Thyroid gland (tissue), 4 donors: ENCODE data around the gene PHACTR3. TPM values are rescaled to one million over a fixed set of nuclear protein-coding genes. Genes with fewer than 3 reads are reported as not detected.

Experiments used
- DNase-seq, 2 donors: peaks; one replicate each; pipeline ENCODE4 v3.0.0-alpha.2; 2019
- H3K27ac ChIP-seq, 3 donors: fragments of 200-600 bp; sonication (generic); 1 replicate in 2 of 3; 2 replicates in 1 of 3; pipeline ENCODE4 v1.5.1; 2016 to 2019; ENCODE audit warnings: mild to moderate bottlenecking in 1 of 3, moderate library complexity in 1 of 3
- H3K27me3 ChIP-seq: fragments of 200-600 bp; sonication (generic); one replicate; pipeline ENCODE4 v1.5.1; 2019
- H3K36me3 ChIP-seq, 2 donors: fragments of 200-600 bp; sonication (generic); one replicate each; pipeline ENCODE4 v1.5.1; 2016 to 2019
- H3K4me1 ChIP-seq, 2 donors: fragments of 200-600 bp; sonication (generic); one replicate each; pipeline ENCODE4 v1.5.1; 2017 to 2019
- H3K4me3 ChIP-seq, 3 donors: fragments of 200-600 bp; sonication (generic); replicated peaks in 1 of 3; 1 replicate in 2 of 3; 2 replicates in 1 of 3; pipeline ENCODE4 v1.5.1; 2016; ENCODE audit warnings: mild to moderate bottlenecking in 1 of 3
- H3K9me3 ChIP-seq: fragments of 200-600 bp; sonication (generic); one replicate; pipeline ENCODE4 v1.5.1; 2017
- CTCF ChIP-seq, 6 experiments: fragments of 200-600 bp in 3 of 6; fragments of 450-650 bp in 3 of 6; sonication (generic) in 3 of 6; IDR thresholded peaks; one replicate each; pipeline ENCODE4 v1.5.1; 2016 to 2019; ENCODE audit warnings: antibody characterized with exemption in 6 of 6, mild to moderate bottlenecking in 2 of 6, inconsistent platforms in 1 of 6, moderate library complexity in 1 of 6
- POLR2A ChIP-seq, 2 donors: fragments of 450-650 bp; IDR thresholded peaks; one replicate each; pipeline ENCODE4 v1.6.1; 2017; ENCODE audit warnings: antibody characterized with exemption in 2 of 2, mild to moderate bottlenecking in 2 of 2, moderate library complexity in 1 of 2
- WGBS, 2 donors: methylation state at CpG; one replicate each; pipeline ENCODE4 v1.1.5; 2017; 5-methylcytosine and 5-hydroxymethylcytosine counted together
- intact Hi-C: fragments of 100-400 bp; cut with DNase I; formaldehyde crosslinking; loops from one replicate; pipeline ENCODE4 v1.15.1; 2023
- total RNA-seq, 4 donors: library from RNA; depleted of rRNA; stranded (reverse); fragments of >200 nt; gene quantifications; one replicate each; pipeline ENCODE4 v1.2.3, GENCODE V29; 2016

Gene PHACTR3
- total RNA-seq, 4 donors from 2014 or later, result 2.4 TPM; not detected in 3

- intact Hi-C loops, result no loop called here
- 32 to 42% methylated on average over 9 of the region's 9 CpGs for WGBS, 2 donors
- TF ChIP-seq CTCF (IDR thresholded peaks at IDR 0.05), result no peak
- no peak for DNase-seq
- no peak overlapping the region for H3K27ac ChIP-seq
- no peaks in the 10 kb centered on the region for H3K27me3 ChIP-seq
- no peak overlapping the region for H3K4me3 ChIP-seq
- no peaks in the 10 kb centered on the region for H3K36me3 ChIP-seq
- no peaks in the 10 kb centered on the region for H3K4me1 ChIP-seq
- H3K9me3 ChIP-seq, result no peaks in the 10 kb centered on the region
These were observed 73.9 kb downstream of the PHACTR3 start for GRCh38 chr20:59678288-59678687.

- 73 to 74% methylated on average over 8 of the region's 8 CpGs for WGBS, 2 donors
These were observed 74.6 kb downstream of the PHACTR3 start for GRCh38 chr20:59678951-59679350.

GRCh38 chr20:59680148-59680650 lies 75.9 kb downstream of the PHACTR3 start:
- WGBS, 2 donors, result 88% methylated on average over 9 of the region's 9 CpGs
- TF ChIP-seq POLR2A (IDR thresholded peaks at IDR 0.05) (no peak), CTCF (IDR thresholded peaks at IDR 0.05) (no peak)

More at GRCh38 chr20:59678951-59679350, 74.6 kb downstream of the PHACTR3 start:
- H3K9me3 ChIP-seq, result no peaks in the 10 kb centered on the region
- no peaks in the 10 kb centered on the region for H3K36me3 ChIP-seq
- H3K4me1 ChIP-seq, result no peaks in the 10 kb centered on the region
- no peaks in the 10 kb centered on the region for H3K27me3 ChIP-seq
- H3K27ac ChIP-seq, result no peak overlapping the region
- no peak overlapping the region for H3K4me3 ChIP-seq
- DNase-seq, result no peak
- TF ChIP-seq CTCF (IDR thresholded peaks at IDR 0.05) (no peak), POLR2A (IDR thresholded peaks at IDR 0.05) (no peak)
- intact Hi-C loops, result no loop called here

GRCh38 chr20:59680852-59681251 lies 76.5 kb downstream of the PHACTR3 start:
- 93 to 100% methylated on average over 1 of the region's 1 CpG for WGBS, 2 donors
- DNase-seq, result no peak
- no peaks in the 10 kb centered on the region for H3K9me3 ChIP-seq
- H3K36me3 ChIP-seq, result no peaks in the 10 kb centered on the region
- TF ChIP-seq CTCF (IDR thresholded peaks at IDR 0.05) (no peak), POLR2A (IDR thresholded peaks at IDR 0.05) (no peak)
- H3K27me3 ChIP-seq, result no peaks in the 10 kb centered on the region
- H3K27ac ChIP-seq, result no peak overlapping the region
- no peaks in the 10 kb centered on the region for H3K4me1 ChIP-seq
- H3K4me3 ChIP-seq, result no peak overlapping the region
- intact Hi-C loops, result no loop called here

More at GRCh38 chr20:59680148-59680650, 75.9 kb downstream of the PHACTR3 start:
- H3K27ac ChIP-seq, result no peak overlapping the region
- H3K4me1 ChIP-seq, result no peaks in the 10 kb centered on the region
- DNase-seq, result no peak
- H3K9me3 ChIP-seq, result no peaks in the 10 kb centered on the region
- no peak overlapping the region for H3K4me3 ChIP-seq
- H3K27me3 ChIP-seq, result no peaks in the 10 kb centered on the region
- intact Hi-C loops, result no loop called here
- H3K36me3 ChIP-seq, result no peaks in the 10 kb centered on the region

- Histone ChIP-seq H3K27me3 (no peaks in the 10 kb centered on the region), H3K4me1 (no peaks in the 10 kb centered on the region), H3K27ac (no peak overlapping the region), H3K4me3 (no peak overlapping the region), H3K9me3 (no peaks in the 10 kb centered on the region), H3K36me3 (no peaks in the 10 kb centered on the region)
- intact Hi-C loops, result no loop called here
- no peak for DNase-seq
- 78 to 80% methylated on average over 10 of the region's 10 CpGs for WGBS, 2 donors
- TF ChIP-seq POLR2A (IDR thresholded peaks at IDR 0.05) (no peak), CTCF (IDR thresholded peaks at IDR 0.05) (no peak)
These were observed 78.3 kb downstream of the PHACTR3 start for GRCh38 chr20:59682603-59683002.
